WERI-Rb-1 (cell line): Measurements from ENCODE around the gene SASH1.
A peak's percentile ranks its signal among the peaks of the same experiment; 100 is the strongest.

Source experiments
- DNase-seq: peaks from one replicate; pipeline ENCODE4 v3.0.0-alpha.2; 2020
- H3K27ac ChIP-seq: fragments of 250-450 bp; sonication (Bioruptor Pico); 2 replicates; pipeline ENCODE4 v1.5.1; 2020; ENCODE audit warnings: mild to moderate bottlenecking, moderate library complexity
- H3K27me3 ChIP-seq: fragments of 250-450 bp; sonication (Bioruptor Pico); 2 replicates; pipeline ENCODE4 v1.5.1; 2021; ENCODE audit warnings: mild to moderate bottlenecking, low read depth, moderate library complexity; ENCODE audit not compliant: insufficient read depth, severe bottlenecking
- H3K36me3 ChIP-seq: fragments of 250-450 bp; sonication (Bioruptor Pico); 2 replicates; pipeline ENCODE4 v1.5.1; 2020; ENCODE audit warnings: mild to moderate bottlenecking, moderate library complexity
- H3K4me3 ChIP-seq: 2 replicates; pipeline ENCODE4 v1.5.1; 2011; ENCODE audit warnings: low read depth, mild to moderate bottlenecking, control low read depth, low read length
- H3K9me3 ChIP-seq: fragments of 250-450 bp; sonication (Bioruptor Pico); 2 replicates; pipeline ENCODE4 v1.5.1; 2021; ENCODE audit warnings: mild to moderate bottlenecking, moderate library complexity; ENCODE audit not compliant: severe bottlenecking
- CTCF ChIP-seq: IDR thresholded peaks from 2 replicates; pipeline ENCODE4 v1.5.1; 2011; ENCODE audit warnings: low read depth, mild to moderate bottlenecking, control low read depth, inconsistent platforms, low read length

SASH1 gene

GRCh38 chr6:148526145-148526544 lies 183.5 kb downstream of the SASH1 start:
- peaks cover 26% of the 10 kb centered on the region for H3K36me3 ChIP-seq
- H3K27ac ChIP-seq: no peak overlapping the region
- TF ChIP-seq CTCF: no peak
- H3K9me3 ChIP-seq: no peaks in the 10 kb centered on the region
- no peaks in the 10 kb centered on the region for H3K27me3 ChIP-seq
- H3K4me3 ChIP-seq: no peak overlapping the region
- no peak for DNase-seq

- Histone ChIP-seq H3K27ac (no peak overlapping the region), H3K27me3 (no peaks in the 10 kb centered on the region), H3K9me3 (no peaks in the 10 kb centered on the region), H3K4me3 (no peak overlapping the region), H3K36me3 (peaks cover 38% of the 10 kb centered on the region)
- no peak for DNase-seq
- TF ChIP-seq CTCF: peak; percentile 18; the same call in 1 of the 2 replicates
These were observed 185.7 kb downstream of the SASH1 start for GRCh38 chr6:148528292-148528691.

- Histone ChIP-seq H3K36me3 (peaks cover 38% of the 10 kb centered on the region), H3K4me3 (no peak overlapping the region), H3K27me3 (no peaks in the 10 kb centered on the region), H3K27ac (no peak overlapping the region), H3K9me3 (no peaks in the 10 kb centered on the region)
- no peak for TF ChIP-seq CTCF
- DNase-seq: no peak
These were observed 186.4 kb downstream of the SASH1 start for GRCh38 chr6:148529010-148529409.

- no peaks in the 10 kb centered on the region for H3K9me3 ChIP-seq
- H3K4me3 ChIP-seq: no peak overlapping the region
- peaks cover 41% of the 10 kb centered on the region for H3K36me3 ChIP-seq
- no peak for DNase-seq
- no peak for TF ChIP-seq CTCF
- H3K27me3 ChIP-seq: no peaks in the 10 kb centered on the region
- H3K27ac ChIP-seq: no peak overlapping the region
These were observed 187.8 kb downstream of the SASH1 start for GRCh38 chr6:148530394-148530953.

- Histone ChIP-seq H3K27me3 (no peaks in the 10 kb centered on the region), H3K9me3 (no peaks in the 10 kb centered on the region), H3K27ac (no peak overlapping the region), H3K36me3 (peaks cover 45% of the 10 kb centered on the region), H3K4me3 (no peak overlapping the region)
- no peak for DNase-seq
- no peak for TF ChIP-seq CTCF
These were observed 188.3 kb downstream of the SASH1 start for GRCh38 chr6:148530976-148531375.

GRCh38 chr6:148532698-148533097 lies 190.1 kb downstream of the SASH1 start:
- Histone ChIP-seq H3K36me3 (peaks cover 58% of the 10 kb centered on the region), H3K9me3 (no peaks in the 10 kb centered on the region), H3K4me3 (no peak overlapping the region), H3K27me3 (no peaks in the 10 kb centered on the region), H3K27ac (no peak overlapping the region)
- DNase-seq: no peak
- TF ChIP-seq CTCF: no peak
